Dermis microvascular lymphatic vessel endothelial cell (primary cell): ENCODE results near the gene DEGS2. TPM values are rescaled to one million over a fixed set of nuclear protein-coding genes. Genes with fewer than 3 reads are reported as not detected.

Experiments
- DNase-seq, 2 donors: peaks; one replicate each; pipeline versions ENCODE4 v3.0.0 to v3.0.0-alpha.2; 2010; ENCODE audit warnings: low read depth in 2 of 2
- total RNA-seq: library from RNA; depleted of rRNA; stranded (reverse); fragments of >200 nt; gene quantifications from 2 replicates; pipeline ENCODE4 v1.2.1, GENCODE V29; 2014

The DEGS2 gene
- total RNA-seq, 1 donor from 2014 or later, result 0.26 TPM

GRCh38 chr14:100115236-100115635 is 44.2 kb downstream of the DEGS2 start:
- DNase-seq, result no peak

- no peak for DNase-seq
Observed at GRCh38 chr14:100114109-100114765, 45.2 kb downstream of the DEGS2 start.

GRCh38 chr14:100111931-100112704 is 47.3 kb downstream of the DEGS2 start:
- DNase-seq, result no peak

GRCh38 chr14:100110816-100111215 is 48.6 kb downstream of the DEGS2 start:
- DNase-seq, result no peak

- no peak for DNase-seq
Observed at GRCh38 chr14:100109594-100109955, 49.9 kb downstream of the DEGS2 start.

GRCh38 chr14:100108840-100109593 is 50.4 kb downstream of the DEGS2 start:
- DNase-seq, result no peak

GRCh38 chr14:100108042-100108825 is 51.2 kb downstream of the DEGS2 start:
- DNase-seq, result peak; percentile 52 to 64

- no peak for DNase-seq
Observed at GRCh38 chr14:100107236-100107635, 52.2 kb downstream of the DEGS2 start.

- peak in 1 of 2 donors; percentile 22 for DNase-seq
Observed at GRCh38 chr14:100106250-100107112, 53.0 kb downstream of the DEGS2 start.

- no peak for DNase-seq
Observed at GRCh38 chr14:100105357-100106169, 53.9 kb downstream of the DEGS2 start.

GRCh38 chr14:100104523-100105300 is 54.7 kb downstream of the DEGS2 start:
- peak in 1 of 2 donors; percentile 39 for DNase-seq

- DNase-seq, result no peak
Observed at GRCh38 chr14:100104006-100104352, 55.5 kb downstream of the DEGS2 start.

- peak; percentile 7 to 49 for DNase-seq
Observed at GRCh38 chr14:100103250-100104005, 56.0 kb downstream of the DEGS2 start.

GRCh38 chr14:100102156-100102785 is 57.2 kb downstream of the DEGS2 start:
- no peak for DNase-seq

GRCh38 chr14:100100032-100100703 is 59.3 kb downstream of the DEGS2 start:
- no peak for DNase-seq

- DNase-seq, result no peak
Observed at GRCh38 chr14:100098171-100098570, 61.3 kb downstream of the DEGS2 start.

- no peak for DNase-seq
Observed at GRCh38 chr14:100096656-100097055, 62.8 kb downstream of the DEGS2 start.
